K562 treated with DMSO at 1 percent for 24 hours (cell line): ENCODE measurements around the gene PPP6R2. TPM values are rescaled to one million over a fixed set of nuclear protein-coding genes. Genes with fewer than 3 reads are reported as not detected.

ENCODE experiments used
- total RNA-seq: library from RNA; unstranded; fragments of 300-600 nt; gene quantifications from 2 replicates; pipeline ENCODE4 v1.2.3, GENCODE V29; 2022; ENCODE audit warnings: low read depth; ENCODE audit not compliant: insufficient read depth

The PPP6R2 gene, protein sequence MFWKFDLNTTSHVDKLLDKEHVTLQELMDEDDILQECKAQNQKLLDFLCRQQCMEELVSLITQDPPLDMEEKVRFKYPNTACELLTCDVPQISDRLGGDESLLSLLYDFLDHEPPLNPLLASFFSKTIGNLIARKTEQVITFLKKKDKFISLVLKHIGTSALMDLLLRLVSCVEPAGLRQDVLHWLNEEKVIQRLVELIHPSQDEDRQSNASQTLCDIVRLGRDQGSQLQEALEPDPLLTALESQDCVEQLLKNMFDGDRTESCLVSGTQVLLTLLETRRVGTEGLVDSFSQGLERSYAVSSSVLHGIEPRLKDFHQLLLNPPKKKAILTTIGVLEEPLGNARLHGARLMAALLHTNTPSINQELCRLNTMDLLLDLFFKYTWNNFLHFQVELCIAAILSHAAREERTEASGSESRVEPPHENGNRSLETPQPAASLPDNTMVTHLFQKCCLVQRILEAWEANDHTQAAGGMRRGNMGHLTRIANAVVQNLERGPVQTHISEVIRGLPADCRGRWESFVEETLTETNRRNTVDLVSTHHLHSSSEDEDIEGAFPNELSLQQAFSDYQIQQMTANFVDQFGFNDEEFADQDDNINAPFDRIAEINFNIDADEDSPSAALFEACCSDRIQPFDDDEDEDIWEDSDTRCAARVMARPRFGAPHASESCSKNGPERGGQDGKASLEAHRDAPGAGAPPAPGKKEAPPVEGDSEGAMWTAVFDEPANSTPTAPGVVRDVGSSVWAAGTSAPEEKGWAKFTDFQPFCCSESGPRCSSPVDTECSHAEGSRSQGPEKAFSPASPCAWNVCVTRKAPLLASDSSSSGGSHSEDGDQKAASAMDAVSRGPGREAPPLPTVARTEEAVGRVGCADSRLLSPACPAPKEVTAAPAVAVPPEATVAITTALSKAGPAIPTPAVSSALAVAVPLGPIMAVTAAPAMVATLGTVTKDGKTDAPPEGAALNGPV
- total RNA-seq = 61.9 and 66.5 TPM in 2 replicates

DNA sequence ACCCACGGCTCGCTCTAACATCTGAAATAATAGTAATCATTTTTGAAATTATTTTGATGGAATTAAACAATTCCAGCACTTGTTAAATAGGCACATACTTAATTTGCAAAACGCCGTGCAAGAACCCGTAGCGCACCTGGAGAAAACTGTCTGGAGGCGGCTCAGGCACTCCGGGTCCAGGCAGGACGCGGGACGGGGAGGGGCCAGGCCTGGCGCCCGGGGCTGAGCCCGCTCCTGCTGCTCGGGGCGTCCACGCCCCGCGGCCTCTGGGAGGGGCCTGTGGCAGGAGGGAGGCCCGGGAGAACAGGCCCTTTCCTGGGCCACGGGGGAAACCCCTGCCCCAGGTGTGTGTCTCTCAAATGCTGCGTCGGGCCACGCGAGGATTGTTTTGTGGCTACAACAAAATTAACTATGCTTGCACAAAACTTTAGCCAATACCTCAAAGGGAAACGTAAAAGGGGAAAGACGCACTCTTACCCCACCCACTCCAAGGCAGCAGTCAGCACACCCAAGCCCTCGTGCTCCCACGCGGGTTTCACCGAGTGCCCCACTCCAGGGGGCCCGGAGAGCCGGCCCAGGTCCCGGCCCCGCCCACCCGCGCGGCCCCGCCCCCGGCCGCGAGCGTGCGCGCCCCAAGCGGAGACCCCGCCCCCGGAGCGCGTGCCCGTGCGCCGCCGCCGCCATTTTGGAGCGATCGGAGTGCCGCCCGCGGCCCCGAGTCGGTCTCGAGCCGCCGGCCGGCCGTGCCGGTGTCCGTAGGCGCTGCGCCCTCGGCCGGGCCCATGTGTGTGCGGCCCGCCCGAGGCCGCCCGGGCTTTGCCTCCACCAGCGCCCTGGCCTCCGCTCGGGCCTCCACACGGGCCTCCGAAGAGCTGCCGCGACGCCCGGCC lies at the start of gene PPP6R2:
TSS of gene PPP6R2 (plus strand) at position 677 of the 890 bp plus-strand sequence. CDS start 50,582 bp downstream, outside the sequence.

DNA sequence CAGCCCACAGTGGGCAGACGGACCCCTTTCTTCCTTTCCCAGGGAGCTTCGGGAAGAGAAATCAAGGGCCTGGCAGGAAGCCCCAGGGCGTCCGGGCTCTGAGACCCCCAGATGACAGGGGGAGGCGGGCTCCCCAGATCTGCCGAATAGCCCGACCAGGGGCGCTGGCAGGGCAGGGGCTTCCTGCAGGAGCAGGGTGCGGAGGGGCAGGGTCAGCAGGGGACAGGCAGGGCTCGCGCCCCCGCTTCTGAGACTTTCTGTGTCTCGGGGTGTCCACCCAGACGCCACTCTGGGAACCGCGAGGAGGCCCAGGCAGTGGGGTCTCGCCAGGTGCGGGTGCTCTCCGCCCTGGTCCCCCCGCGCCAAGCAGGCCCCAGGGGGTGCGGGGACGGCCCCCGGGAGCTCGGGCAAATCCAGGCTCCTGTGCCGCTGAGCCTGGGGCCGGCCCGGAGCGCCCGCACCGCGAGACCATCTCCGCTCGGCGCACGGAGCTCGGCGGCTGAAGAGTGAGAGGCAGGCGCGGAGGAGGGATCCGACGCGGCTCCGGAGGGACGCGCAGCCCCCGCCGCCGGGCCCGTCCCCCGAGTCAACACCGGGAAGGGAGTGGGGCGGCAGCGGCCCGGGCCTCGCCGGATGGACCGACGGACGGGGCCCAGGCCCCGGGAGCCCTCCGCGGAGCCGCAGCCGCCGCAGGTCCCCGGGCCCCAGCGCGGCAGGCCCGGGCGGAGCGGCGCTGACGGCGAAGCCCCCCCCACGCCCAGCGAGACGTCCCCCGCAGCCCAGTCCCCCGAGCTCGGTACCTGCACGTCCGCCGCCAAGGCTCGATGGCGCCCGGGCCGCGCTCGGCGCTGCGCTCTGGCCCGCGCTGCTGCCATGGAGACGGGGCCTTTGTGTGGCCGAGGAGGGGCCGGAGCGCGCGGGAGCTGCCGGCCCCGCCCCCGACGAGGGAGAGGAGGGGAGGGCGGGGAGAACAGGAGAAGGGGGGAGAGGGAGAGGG lies 36.1 kb upstream of the PPP6R2 start, which contains the start of gene PLXNB2:
TSS of gene PLXNB2 (minus strand) at position 894 of the 997 bp plus-strand sequence. CDS start 17,062 bp downstream, outside the sequence.

DNA sequence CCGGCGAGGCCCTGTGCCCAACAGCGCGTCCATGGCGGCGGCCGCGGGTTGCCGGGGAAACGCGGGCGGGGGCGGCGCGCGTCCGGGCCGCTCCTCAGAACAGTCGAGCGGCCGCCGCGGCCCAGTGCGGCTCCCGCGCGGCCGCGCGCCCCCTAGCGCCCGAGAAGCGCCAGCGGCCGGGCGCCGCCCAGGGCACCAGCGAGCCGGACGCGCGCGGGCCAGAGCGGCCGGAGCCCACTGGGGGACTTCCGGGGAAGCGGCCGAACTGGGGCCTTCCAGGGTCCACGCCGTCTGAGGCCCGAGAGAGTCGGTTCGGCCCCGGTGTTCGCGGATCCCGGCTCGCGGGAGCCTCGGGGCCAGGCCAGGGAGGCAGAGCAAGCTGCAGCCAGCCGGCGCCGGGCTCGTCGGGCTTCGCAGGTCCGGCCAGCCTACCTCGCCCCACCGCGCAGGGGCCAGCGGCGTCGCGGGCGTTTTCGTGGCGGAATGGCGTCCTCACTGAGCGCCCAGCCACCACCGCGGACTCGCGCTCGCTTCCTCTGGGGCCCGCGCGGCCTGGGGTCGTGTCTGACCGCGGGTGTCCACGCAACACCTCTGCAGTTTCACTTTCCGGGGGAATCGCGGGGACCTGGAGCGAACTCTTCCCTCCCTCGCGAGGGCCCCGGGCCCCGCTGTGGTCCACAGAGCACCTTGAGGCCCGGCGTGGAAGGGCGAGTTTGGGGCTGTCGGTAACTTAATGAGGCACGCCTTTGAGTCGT lies 16.0 kb upstream of the PPP6R2 start, which contains the start of gene DENND6B:
TSS of gene DENND6B (minus strand) at position 57 of the 755 bp plus-strand sequence. CDS start at position 33, 24 bp downstream.

DNA sequence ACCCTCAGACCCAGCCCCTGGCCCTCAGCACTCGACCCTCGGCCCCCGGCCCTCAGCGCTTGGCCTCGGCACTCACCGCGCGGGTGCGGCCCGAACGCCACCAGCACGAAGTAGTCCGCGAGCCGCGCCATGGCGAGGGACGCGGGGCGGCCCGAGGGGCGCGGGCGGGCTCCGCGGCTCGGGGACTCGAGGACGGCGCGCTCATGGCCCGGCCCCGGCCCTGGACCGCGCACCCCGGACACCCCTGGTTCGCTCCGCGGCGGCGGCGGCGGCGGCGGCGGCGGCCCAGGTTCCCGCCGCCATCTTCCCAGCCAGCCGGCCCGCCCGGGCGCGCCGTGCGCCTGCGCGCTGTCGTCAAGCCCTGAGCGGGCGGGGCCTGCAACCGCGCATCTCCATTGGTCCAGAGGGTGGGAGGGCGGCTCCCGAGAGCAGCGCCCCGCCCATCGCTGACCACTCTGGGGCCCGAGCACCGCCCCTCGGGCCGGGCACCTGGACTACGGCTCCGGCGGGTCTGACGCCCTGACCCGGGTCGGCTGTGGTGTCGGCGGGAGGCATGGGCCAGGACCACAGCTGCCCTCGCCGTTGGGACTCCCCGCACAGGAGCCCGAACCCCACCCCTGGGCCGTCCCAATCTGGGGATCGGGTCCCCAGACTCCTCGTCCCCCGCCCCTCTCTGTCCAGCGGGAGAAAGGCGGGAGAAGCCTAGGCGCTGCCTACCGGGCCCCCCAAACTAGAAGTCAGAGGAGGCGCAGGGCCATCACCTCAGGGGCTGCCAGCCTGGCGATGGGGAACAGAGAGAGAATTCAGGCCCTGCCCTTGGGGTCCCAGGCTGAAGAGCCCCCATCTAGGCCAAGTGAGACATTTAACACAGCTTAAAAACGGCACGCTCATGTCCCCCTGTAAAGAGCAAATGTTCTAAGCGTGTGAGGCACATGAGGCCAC lies 131.9 kb downstream of the PPP6R2 start, which contains the start of gene SBF1:
TSS of gene SBF1 (minus strand) at position 326 of the 942 bp plus-strand sequence. CDS start at position 131, 195 bp downstream.

DNA sequence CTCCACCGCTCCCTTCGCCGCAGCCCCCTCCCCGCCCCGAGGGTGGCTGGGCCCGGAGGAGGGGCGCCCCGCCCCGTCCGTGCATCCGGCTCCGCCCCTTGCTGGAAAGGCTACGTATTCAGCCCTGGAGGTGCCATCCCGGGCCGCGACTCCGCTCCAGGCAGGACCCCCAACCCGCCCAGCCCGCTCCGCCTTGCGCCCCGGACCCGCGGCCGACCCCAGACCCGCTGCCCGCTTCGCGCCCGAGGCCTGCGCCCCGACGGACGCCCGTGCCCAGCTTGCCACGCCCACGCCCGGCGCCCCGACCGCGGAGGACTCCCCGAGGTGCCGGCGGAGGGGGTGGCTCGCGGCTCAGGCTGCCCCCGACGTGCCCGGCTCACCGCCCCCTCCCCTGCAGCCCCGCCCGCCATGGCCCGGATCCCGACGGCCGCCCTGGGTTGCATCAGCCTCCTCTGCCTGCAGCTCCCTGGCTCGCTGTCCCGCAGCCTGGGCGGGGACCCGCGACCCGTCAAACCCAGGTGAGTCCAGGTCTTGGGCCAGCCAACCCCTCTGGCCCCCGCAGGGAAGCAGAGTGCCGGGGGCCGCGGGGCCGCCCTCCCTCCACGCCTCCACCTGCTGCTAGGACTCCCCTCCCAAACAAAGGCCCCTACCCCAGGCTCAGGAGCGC lies 138.4 kb downstream of the PPP6R2 start, which contains the start of gene ADM2:
TSS of gene ADM2 (plus strand) at position 104 of the 667 bp plus-strand sequence. CDS start at position 409, 305 bp downstream.

DNA sequence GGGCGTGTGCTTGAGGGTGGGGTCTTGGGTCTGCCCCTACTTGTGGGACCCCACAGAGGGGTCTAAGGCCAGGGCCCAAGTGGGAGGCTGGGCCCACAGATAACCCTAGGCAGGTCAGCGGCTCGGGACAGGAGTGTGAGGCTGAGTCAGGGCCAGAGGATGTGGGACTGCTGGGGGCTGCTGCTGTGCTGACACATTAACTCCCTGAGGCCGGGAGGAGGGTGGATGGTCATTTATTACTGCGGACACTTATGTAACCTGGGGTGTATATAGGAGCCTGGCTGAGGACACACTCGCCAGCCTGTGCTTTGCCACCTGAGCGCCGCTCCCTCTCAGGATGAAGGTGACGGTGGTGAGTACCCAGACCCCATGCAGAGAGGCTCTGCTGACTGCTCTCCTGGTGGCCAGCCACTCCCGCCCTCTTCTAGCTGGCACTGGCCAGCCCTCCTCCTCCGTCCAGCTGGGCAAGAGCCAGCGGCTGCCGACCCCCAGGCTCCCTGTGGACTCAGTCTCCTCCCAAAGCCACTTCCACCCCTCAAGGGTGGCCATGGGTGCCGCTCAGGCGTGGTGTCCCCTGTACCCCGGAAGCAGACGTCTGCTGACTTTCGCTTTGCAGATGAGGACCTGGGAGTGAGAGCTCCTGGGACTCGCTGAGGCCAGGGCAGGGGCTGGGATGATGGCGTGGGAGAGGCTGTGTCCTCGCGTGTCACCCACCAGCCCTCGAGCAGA lies 143.6 kb downstream of the PPP6R2 start, which contains the start of gene MIOX:
TSS of gene MIOX (plus strand) at position 299 of the 729 bp plus-strand sequence. CDS start at position 338, 39 bp downstream.

Other genes starting within 250 kb of the PPP6R2 start
- gene PANX2, start 172.6 kb upstream of the PPP6R2 start, total RNA-seq = 38.0 and 42.2 TPM in 2 replicates
- gene TRABD, start 157.4 kb upstream of the PPP6R2 start, total RNA-seq = 56.0 and 65.4 TPM in 2 replicates
- 40.8 and 51.9 TPM in 2 replicates for gene SELENOO, start 142.3 kb upstream of the PPP6R2 start, total RNA-seq
- gene TUBGCP6, start 98.3 kb upstream of the PPP6R2 start, total RNA-seq = 29.5 and 37.4 TPM in 2 replicates
- gene HDAC10, start 92.1 kb upstream of the PPP6R2 start, total RNA-seq = 34.8 and 39.7 TPM in 2 replicates
- 26.2 and 28.0 TPM in 2 replicates for gene MAPK12, start 81.6 kb upstream of the PPP6R2 start, total RNA-seq
- gene MAPK11, start 72.9 kb upstream of the PPP6R2 start, total RNA-seq = 7.6 and 10.1 TPM in 2 replicates
- gene PLXNB2, start 35.7 kb upstream of the PPP6R2 start, total RNA-seq = 34.9 and 38.8 TPM in 2 replicates
- 2.9 and 3.5 TPM in 2 replicates for gene DENND6B, start 16.3 kb upstream of the PPP6R2 start, total RNA-seq
- gene SBF1, start 131.7 kb downstream of the PPP6R2 start, total RNA-seq = 69.1 and 76.1 TPM in 2 replicates
- 12.9 and 14.0 TPM in 2 replicates for gene ADM2, start 138.2 kb downstream of the PPP6R2 start, total RNA-seq
- not detected in 2 replicates for gene MIOX, start 143.5 kb downstream of the PPP6R2 start, total RNA-seq
- gene LMF2, start 164.4 kb downstream of the PPP6R2 start, total RNA-seq = 72.9 and 74.8 TPM in 2 replicates
- 67.3 and 87.7 TPM in 2 replicates for gene NCAPH2, start 164.9 kb downstream of the PPP6R2 start, total RNA-seq
- 3.4 and 6.5 TPM in 2 replicates for gene SCO2, start 182.3 kb downstream of the PPP6R2 start, total RNA-seq
- 2.3 and 3.7 TPM in 2 replicates for gene TYMP, start 186.7 kb downstream of the PPP6R2 start, total RNA-seq
- gene KLHDC7B, start 202.6 kb downstream of the PPP6R2 start, total RNA-seq = 5.1 and 7.9 TPM in 2 replicates
- gene SYCE3, start 219.6 kb downstream of the PPP6R2 start, total RNA-seq = not detected in 2 replicates
- 6.1 and 6.2 TPM in 2 replicates for gene CPT1B, start 235.1 kb downstream of the PPP6R2 start, total RNA-seq
- 10.0 and 15.3 TPM in 2 replicates for gene CHKB, start 239.5 kb downstream of the PPP6R2 start, total RNA-seq